Cardiac septum (tissue), 1 donor: ENCODE results near the gene TSGA10IP. TPM values are rescaled to one million over a fixed set of nuclear protein-coding genes. Genes with fewer than 3 reads are reported as not detected.

Source experiments
- DNase-seq: peaks from one replicate; pipeline ENCODE4 v3.0.0-alpha.2; 2020; ENCODE audit warnings: low spot score
- intact Hi-C: fragments of 100-400 bp; cut with DNase I; formaldehyde crosslinking; loops from one replicate; pipeline ENCODE4 v1.14.0; 2022
- total RNA-seq: library from RNA; stranded (reverse); fragmentation: NEBNext Ultra II Directional; extraction: Animal tissue kit (Norgen Biotek cat#: 25700); gene quantifications from one replicate; pipeline ENCODE4 v1.2.1, GENCODE V29; 2021
- donor health status: DM: no; HTN: no; CAD: no.

The TSGA10IP gene
- total RNA-seq, 1 donor from 2014 or later = not detected

DNA sequence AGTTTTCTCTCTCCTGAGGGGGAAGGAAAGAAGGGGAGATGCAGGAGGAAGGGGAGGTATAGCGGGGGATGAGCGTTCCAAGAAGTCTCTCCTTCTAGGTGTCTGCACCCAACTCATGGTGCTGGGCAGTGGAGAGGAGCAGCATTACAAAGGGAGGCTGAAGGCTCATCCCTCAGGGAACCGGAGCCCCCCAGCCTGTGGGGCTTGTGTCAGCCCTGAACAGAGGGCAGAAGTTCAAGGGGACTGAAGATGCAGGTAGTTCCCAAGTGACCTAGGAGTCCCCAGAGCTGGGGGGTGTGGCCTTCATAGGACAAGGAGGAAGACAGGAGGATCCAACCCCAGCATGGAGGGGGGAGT, 28.2 kb upstream of the TSGA10IP start:
- intact Hi-C loops = loop anchor here (5.0 kb wide), 1 partner anchor 85 kb away; the partner anchor contains the start of genes BANF1 and EIF1AD
- DNase-seq = no peak

DNA sequence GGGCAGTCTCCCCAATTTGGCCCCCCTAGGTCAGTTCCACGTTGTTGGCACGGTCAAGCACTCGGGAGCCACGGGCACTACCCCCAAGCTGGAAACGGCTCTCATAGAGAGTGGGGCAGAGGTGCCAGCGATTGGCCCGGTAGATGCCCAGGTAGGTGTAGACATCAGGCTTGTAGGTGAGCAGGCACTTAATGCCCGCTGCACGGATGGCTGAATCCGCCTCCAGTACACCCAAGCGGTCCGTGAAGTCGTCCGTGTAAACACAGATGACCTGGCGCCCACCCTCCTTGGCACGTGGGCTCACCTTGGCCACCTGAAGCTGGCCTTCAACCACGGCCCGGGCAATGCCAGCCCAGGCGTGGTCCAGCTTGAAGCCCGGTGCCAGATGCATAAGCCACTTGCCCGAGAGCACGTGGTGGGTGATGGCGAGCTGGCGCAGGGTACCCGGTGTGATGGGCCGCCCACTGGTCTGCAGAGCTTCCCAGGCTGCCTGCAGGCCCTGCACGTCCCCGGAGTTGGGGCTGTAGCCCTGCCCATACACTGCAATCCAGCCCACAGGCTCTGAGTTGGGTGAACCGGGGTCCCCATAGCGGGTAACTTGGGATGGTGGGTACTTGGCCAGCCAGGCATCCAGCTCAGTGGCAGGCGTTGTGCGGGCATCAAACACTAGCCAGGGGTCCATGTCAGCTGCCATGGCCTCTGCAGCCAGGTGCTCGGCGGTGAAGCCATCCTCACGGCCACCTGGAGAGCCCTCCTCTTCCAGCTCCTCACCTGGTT, 27.7 kb upstream of the TSGA10IP start:
- intact Hi-C loops = loop anchor here (2.0 to 5.0 kb wide), 2 partner anchors 43 to 85 kb away; partner anchors contain the start of genes BANF1, EIF1AD and SART1
- DNase-seq = no peak

GRCh38 chr11:65918211-65919140, 26.8 kb upstream of the TSGA10IP start, which contains the start of gene C11orf68:
Gene C11orf68 (minus strand): TSS chr11:65919062. CDS start chr11:65919031, 31 bp downstream.
- intact Hi-C loops = loop anchor here (1.0 to 5.0 kb wide), 4 partner anchors 30 to 84 kb away; partner anchors contain the start of genes BANF1, EIF1AD, FIBP and SART1
- no peak for DNase-seq

DNA sequence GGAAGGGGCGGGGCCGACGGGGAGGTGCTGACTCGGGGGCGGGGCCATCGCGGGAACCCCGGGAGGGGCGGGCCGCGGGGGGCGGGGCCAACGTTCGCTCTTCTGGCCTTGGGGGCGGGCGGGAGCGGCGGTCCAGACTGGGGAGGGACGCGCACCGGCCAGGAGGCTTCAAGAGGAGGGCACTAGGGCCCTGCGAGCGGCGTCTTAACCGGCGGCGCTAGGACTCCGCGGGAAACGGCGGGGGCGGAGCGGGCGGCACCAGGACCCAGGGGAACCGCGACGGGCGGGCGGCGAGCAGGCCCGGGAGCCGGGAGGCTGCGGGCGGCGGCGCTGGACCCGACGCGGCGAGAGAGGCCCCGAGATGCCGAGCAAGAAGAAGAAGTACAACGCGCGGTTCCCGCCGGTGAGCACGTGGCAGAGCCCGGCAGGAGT, 26.1 kb upstream of the TSGA10IP start, which contains the start of gene DRAP1:
TSS of gene DRAP1 (plus strand) at position 286 of the 432 bp plus-strand sequence. CDS start at position 362, 76 bp downstream.
- intact Hi-C loops = loop anchor here (1.0 to 5.0 kb wide), 4 partner anchors 31 to 83 kb away; partner anchors contain the start of genes BANF1, EIF1AD, FIBP and SART1
- peak; percentile 100 for DNase-seq

DNA sequence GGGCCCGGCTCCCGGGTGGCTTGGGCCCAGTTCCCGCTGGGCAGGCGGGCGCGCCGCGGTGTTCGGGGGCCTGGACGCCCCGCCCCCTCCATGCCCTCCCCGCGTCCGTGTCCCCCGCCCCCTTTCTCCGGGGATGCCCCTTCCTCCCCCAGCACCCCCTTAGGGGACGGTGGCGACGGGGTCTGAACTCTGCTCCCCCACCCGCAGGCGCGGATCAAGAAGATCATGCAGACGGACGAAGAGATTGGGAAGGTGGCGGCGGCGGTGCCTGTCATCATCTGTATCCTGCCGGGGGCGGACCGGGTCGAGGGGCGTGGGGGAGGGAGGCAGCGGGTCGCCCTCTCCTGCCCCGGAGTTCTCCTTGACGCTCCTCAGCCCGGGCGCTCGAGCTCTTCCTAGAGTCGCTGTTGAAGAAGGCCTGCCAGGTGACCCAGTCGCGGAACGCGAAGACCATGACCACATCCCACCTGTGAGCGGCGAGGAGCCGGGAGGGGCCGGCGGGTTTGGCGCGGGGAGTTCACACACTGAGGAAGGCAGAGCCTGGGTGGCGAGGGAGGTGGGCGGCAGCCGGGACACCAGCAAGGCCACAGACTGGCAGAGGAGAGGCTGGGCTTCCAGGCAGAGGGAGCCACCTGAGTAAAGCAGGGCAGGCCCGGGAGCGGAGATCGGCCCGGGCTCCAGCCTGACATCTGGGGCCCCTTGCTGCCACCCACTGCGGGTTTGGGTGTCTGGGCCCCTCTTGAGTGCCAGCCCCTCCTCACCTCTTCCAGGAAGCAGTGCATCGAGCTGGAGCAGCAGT, 25.5 kb upstream of the TSGA10IP start:
- DNase-seq = no peak
- intact Hi-C loops = loop anchor here (1.0 to 5.0 kb wide), 4 partner anchors 31 to 83 kb away; partner anchors contain the start of genes BANF1, EIF1AD, FIBP and SART1

DNA sequence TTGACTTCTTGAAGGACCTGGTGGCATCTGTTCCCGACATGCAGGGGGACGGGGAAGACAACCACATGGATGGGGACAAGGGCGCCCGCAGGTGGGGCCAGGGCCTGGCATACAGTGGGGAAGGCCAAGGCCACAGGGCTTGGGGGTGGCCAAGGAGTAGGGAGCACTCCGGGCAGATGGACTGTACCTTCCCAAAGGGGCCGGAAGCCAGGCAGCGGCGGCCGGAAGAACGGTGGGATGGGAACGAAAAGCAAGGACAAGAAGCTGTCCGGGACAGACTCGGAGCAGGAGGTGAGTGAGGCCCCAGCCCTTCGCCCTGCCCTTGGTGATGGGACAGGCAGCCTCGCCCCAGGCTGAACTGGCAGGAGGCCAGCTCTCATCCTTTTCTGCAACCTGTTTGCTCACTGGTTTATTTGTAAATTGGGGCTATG, 24.9 kb upstream of the TSGA10IP start:
- no peak for DNase-seq
- intact Hi-C loops = no loop called here

GRCh38 chr11:65921033-65921555, 24.2 kb upstream of the TSGA10IP start:
- DNase-seq = no peak
- intact Hi-C loops = no loop called here

GRCh38 chr11:65921876-65922275, 23.4 kb upstream of the TSGA10IP start:
- intact Hi-C loops = no loop called here
- no peak for DNase-seq

GRCh38 chr11:65922565-65922964, 22.7 kb upstream of the TSGA10IP start:
- no peak for DNase-seq
- intact Hi-C loops = no loop called here

DNA sequence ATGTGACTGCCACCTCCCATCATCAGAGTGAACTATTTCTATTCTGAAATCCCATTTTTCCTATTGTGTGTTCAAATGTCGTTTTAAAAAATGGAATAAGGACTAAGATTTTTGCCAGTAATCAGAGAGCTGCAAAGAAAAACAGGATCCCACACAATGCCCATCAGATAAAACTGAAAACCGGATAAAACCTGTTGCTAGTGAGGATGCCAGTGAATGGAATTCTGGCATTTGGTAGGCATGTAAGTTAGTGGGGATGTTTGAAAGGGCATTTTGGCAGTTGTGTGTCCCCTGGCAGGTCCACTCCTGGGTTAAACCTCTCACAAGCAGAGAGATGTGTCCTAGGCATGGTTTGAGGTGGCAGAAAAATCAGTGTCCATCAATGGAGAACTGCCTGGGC, 19.9 kb upstream of the TSGA10IP start:
- DNase-seq = no peak
- intact Hi-C loops = no loop called here

GRCh38 chr11:65927904-65928397, 17.3 kb upstream of the TSGA10IP start:
- intact Hi-C loops = no loop called here
- peak; percentile 77 for DNase-seq

- intact Hi-C loops = no loop called here
- no peak for DNase-seq
Observed at GRCh38 chr11:65928667-65929066, 16.6 kb upstream of the TSGA10IP start.

DNA sequence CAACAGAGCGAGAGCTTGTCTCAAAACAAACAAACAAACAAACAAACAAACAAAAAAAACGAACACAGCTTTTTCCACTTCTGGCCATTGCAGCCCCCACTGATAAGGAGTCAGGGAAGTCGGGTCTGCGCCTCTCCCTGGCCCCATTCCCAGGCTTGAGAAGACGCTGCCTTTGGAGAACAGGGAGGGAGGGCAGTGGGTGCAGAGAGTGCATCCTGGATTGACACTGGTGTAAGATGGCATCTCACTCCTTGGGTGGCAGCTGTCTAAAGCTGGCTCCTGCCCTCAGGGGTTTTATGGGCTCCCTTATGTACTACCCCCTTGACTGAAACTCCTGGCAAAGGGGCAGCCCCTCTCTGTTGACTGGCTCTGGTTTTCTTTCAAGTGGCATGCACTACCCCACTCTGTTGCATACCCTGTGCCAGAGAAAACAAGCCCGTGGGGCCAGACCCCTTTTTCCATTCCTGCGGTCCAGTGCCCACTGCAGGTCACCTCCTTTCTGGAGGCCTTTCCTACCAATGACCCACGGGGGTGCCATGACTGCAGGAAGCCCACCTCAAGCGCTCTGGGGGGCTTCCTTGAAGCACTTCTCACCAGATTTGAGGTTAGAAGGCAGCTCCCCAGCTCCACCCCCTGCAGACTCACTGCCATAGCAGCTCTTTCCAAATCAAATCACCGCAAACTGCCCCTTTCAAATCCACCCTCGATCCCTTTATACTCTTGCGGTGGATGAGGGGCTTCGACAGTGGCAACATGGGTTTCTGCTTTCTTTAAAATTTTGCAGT, 13.3 kb upstream of the TSGA10IP start:
- intact Hi-C loops = no loop called here
- DNase-seq = no peak

GRCh38 chr11:65932558-65932919, 12.7 kb upstream of the TSGA10IP start:
- DNase-seq = no peak
- intact Hi-C loops = no loop called here

DNA sequence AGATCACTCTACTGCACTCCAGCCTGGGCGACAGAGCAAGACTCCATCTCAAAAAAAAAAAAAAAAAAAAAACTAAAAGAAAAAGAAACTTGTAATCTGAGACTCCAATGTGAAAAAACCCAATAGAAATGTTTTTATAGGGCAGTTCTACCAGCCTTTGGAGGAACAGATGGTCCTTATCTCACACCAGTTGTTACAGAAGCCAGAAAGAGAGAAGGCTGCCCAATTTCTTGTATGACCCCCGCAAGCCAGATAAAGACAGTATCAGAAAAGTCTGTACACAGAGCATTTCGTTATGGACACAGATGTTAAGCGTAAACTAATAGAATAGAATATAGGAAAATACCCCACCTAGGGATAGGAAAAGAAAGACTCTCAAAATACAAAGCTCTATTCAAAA, 11.3 kb upstream of the TSGA10IP start:
- intact Hi-C loops = no loop called here
- DNase-seq = no peak

DNA sequence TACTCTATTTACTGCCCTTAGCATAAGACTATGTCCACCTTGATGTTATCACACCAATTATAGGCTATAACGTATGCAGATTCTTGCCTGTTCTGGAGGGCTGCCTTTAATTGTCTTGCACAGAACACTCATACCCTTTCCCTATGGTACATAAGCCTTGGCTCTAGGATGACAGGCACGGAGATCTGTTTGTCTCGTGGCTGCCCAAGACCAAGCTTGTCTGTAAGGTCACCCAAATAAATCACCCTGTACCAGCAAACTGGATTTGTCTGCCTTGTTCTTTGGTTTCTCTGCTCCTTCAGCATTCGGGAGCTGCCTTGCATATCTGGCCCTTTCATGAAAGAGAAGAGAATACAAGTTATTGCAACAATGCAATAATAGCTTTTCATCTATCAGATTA, 7.5 kb upstream of the TSGA10IP start:
- intact Hi-C loops = no loop called here

DNA sequence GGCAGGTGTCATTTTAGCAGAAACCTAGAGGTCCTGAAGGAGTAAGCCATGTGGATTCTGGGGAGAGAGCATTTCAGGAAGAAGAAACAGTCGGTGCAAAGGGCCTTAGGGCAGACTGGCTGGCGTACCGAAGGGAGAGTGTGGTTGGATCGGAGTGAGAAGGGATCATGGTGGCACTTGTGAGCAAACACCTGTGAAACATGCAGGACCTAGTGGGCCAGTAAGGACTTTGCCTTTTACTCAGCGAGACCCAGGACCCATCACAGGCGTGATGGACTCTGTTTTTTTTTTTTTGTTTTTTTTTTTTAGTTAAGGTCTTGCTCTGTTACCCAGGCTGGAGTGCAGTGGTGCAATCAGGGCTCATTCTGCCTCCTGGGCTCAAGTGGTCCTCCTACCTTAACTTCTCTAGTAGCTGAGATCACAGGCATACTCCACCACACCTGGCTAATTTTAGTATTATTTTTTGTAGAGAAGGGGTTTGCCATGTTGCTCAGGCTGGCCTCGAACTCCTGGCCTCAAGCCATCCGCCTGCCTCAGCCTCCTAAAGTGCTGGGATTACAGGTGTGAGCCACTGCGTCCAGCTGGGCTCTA, 3.5 kb upstream of the TSGA10IP start:
- intact Hi-C loops = no loop called here
- DNase-seq = no peak

More for the DNA sequence above, 7.5 kb upstream of the TSGA10IP start:
- DNase-seq = no peak

DNA sequence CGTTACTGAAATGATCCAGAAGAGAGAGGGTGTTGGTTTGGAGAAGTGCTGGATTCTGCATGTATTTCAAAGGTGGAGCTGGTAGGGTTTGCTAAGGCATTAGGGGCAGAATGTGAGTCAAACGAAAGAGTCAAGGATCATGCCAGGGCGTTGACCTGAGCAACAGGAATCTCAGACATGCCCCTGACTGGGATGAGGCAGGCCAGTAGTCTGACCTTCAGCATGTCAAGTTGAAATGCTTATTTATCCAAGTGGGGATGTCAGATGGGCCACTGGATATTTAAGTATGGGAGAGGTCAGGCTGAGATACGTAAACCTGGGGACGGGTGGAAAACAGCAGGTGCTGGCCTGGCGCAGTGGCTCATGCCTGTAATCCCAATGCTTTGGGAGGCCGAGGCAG, 2.7 kb upstream of the TSGA10IP start:
- DNase-seq = no peak
- intact Hi-C loops = no loop called here
